ENCODE results near the gene RPS6KA2. TPM values are rescaled to one million over a fixed set of nuclear protein-coding genes. Genes with fewer than 3 reads are reported as not detected.

The RPS6KA2 gene
- total and polyA plus RNA-seq, 2 donors (not counting 3 experiments of a cell fraction or from before 2014, with no cell fraction given), result 54.5 to 75.8 TPM

GRCh38 chr6:166617359-166617758 is 9.7 kb downstream of the RPS6KA2 start:
- no peak for DNase-seq (ENCODE audit: low read depth, low spot score)
- Histone ChIP-seq H3K4me1 (ENCODE audit: control insufficient read depth, extremely low read depth, insufficient read depth, low read length) (peaks cover 55% of the 10 kb centered on the region), H3K36me3 (ENCODE audit: control insufficient read depth in 2 of 2, extremely low read depth in 1 of 2, insufficient read depth in 2 of 2, low read length in 2 of 2) (peaks cover 0 to 10% of the 10 kb centered on the region in 2 experiments), H2AFZ (ENCODE audit: low read depth, low read length) (no peak overlapping the region), H3K9me3 (replicated peaks; ENCODE audit: control insufficient read depth, insufficient read depth, low read length) (no peaks in the 10 kb centered on the region), H3K27ac (ENCODE audit: insufficient read depth, low read depth, low read length) (no peak overlapping the region), H3K9me1 (replicated peaks; ENCODE audit: control insufficient read depth, extremely low read depth, insufficient read depth, low read length) (no peaks in the 10 kb centered on the region), H3K27me3 (ENCODE audit: control insufficient read depth in 2 of 2, insufficient read depth in 2 of 2, low read length in 2 of 2) (no peaks in the 10 kb centered on the region), H4K20me1 (replicated peaks; ENCODE audit: control insufficient read depth, extremely low read depth, insufficient read depth, low read length) (no peaks in the 10 kb centered on the region), H3K4me3 (replicated peaks in 1 of 3; ENCODE audit: insufficient read depth in 1 of 3, low read depth in 1 of 3, low read length in 3 of 3) (no peak overlapping the region), H3K79me2 (ENCODE audit: control insufficient read depth, insufficient read depth, low read length) (peaks cover 39% of the 10 kb centered on the region), H3K4me2 (ENCODE audit: insufficient read depth, low read length) (no peak overlapping the region), H3K9ac (replicated peaks; ENCODE audit: extremely low read depth, insufficient read depth, low read length) (no peak overlapping the region)
- POLR2A ChIA-PET, result no interaction called here
- TF ChIP-seq POLR2A (IDR thresholded peaks at IDR 0.05; ENCODE audit: low read depth, low read length) (no peak), EZH2 (IDR thresholded peaks at IDR 0.05; ENCODE audit: borderline replicate concordance, low read depth, low read length, severe bottlenecking) (no peak), MYC (IDR thresholded peaks at IDR 0.05; ENCODE audit: low read depth, low read length) (no peak), CTCF (IDR thresholded peaks at IDR 0.05; ENCODE audit: extremely low read depth in 1 of 2, insufficient read depth in 1 of 2, low read depth in 1 of 2, low read length in 2 of 2) (no peak), JUN (IDR thresholded peaks at IDR 0.05; ENCODE audit: borderline replicate concordance, insufficient read depth, insufficient read length, low read depth) (no peak), MAX (IDR thresholded peaks at IDR 0.05; ENCODE audit: insufficient read depth, insufficient read length) (no peak), FOS (IDR thresholded peaks at IDR 0.05; ENCODE audit: borderline replicate concordance, insufficient read depth, low read length) (no peak), GATA2 (IDR thresholded peaks at IDR 0.05; ENCODE audit: insufficient read depth, insufficient read length, low read depth, low read length) (no peak), POLR2AphosphoS5 (IDR thresholded peaks at IDR 0.05; ENCODE audit: insufficient read depth, low read depth, low read length) (no peak)
- BruUV-seq (replicated peaks), result no TSS peak
- CTCF ChIA-PET, result no interaction called here
- intact Hi-C loops (cut with micrococcal nuclease), result no loop called here
- dilution Hi-C loops (cut with MboI; ENCODE audit: extremely low pct_ligation_motif_present, low sequenced_read_pairs), result no loop called here
- FAIRE-seq, result no peak

Data from endothelial cell of umbilical vein (primary cell).